HepG2 (cell line): ENCODE results near the gene SPOP. TPM values are rescaled to one million over a fixed set of nuclear protein-coding genes. Genes with fewer than 3 reads are reported as not detected.

Experiments used
- ATAC-seq: fragments of 200-7000 bp; cut with Tn5 transposase; 3 replicates; pipeline ENCODE4 v1.9.1; 2020; ENCODE audit warnings: mild to moderate bottlenecking, moderate library complexity
- BruUV-seq: library from RNA; stranded (reverse); fragments of 400-500 nt; replicated peaks from 2 replicates; lab custom pipeline; 2021; lab: Mats Ljungman, UMichigan
- CTCF ChIA-PET: fragments of 300-600 bp; formaldehyde crosslinking; extraction: SDS; loops from one replicate; lab custom pipeline; 2021; ENCODE audit warnings: low total read pairs, inconsistent platforms, low intra/inter-chr PET ratio; lab: Yijun Ruan, JAX
- POLR2A ChIA-PET: fragments of 350-600 bp; sonication (Branson Sonifier 250); formaldehyde crosslinking; loops from one replicate; lab custom pipeline; 2020; ENCODE audit warnings: antibody characterized with exemption, inconsistent platforms; lab: Yijun Ruan, JAX
- DNase-seq: peaks from one replicate; pipeline ENCODE4 v3.0.0-alpha.2; 2015; ENCODE audit warnings: low spot score
- FAIRE-seq: peaks from 3 replicates; lab custom pipeline; 2011; peaks lifted over from hg19 to GRCh38; lab: Jason Lieb, UNC
- H2AFZ ChIP-seq: one replicate; pipeline ENCODE4 v1.6.1; 2011; ENCODE audit warnings: low read length, inconsistent platforms
- H3K27ac ChIP-seq: fragments of 300-600 bp; 3 replicates; pipeline ENCODE4 v1.8.0; 2011; ENCODE audit warnings: mixed run types, mild to moderate bottlenecking, mixed read lengths, low read length, inconsistent platforms; ENCODE audit not compliant: insufficient read depth; ENCODE audit errors: extremely low read length
- H3K27me3 ChIP-seq, 2 experiments: fragments of 200-600 bp in 1 of 2; 2 replicates in 1 of 2; 3 replicates in 1 of 2; pipeline versions ENCODE4 v1.6.0 to v1.8.0; 2011; ENCODE audit warnings: low read length in 2 of 2, mild to moderate bottlenecking in 2 of 2, moderate library complexity in 2 of 2, inconsistent platforms in 1 of 2; ENCODE audit not compliant: insufficient read depth in 2 of 2, control insufficient read depth in 1 of 2
- H3K36me3 ChIP-seq, 2 experiments: fragments of 200-600 bp in 1 of 2; replicated peaks in 1 of 2; 2 replicates in 1 of 2; 3 replicates in 1 of 2; pipeline versions ENCODE4 v1.5.1 to v1.8.0; 2011; ENCODE audit warnings: low read length in 2 of 2, inconsistent platforms in 1 of 2; ENCODE audit not compliant: insufficient read depth in 2 of 2, control insufficient read depth in 1 of 2
- H3K4me1 ChIP-seq: 2 replicates; pipeline ENCODE4 v1.5.1; 2012; ENCODE audit warnings: low read length, inconsistent platforms; ENCODE audit not compliant: insufficient read depth
- H3K4me2 ChIP-seq: 2 replicates; pipeline ENCODE4 v1.6.0; 2011; ENCODE audit warnings: low read depth, low read length, inconsistent platforms
- H3K4me3 ChIP-seq, 3 experiments: fragments of 200-600 bp in 1 of 3; sonication (generic), shearing (Covaris generic) in 1 of 3; replicated peaks in 1 of 3; 2 replicates each; pipeline ENCODE4 v1.5.1; 2011 to 2016; ENCODE audit warnings: low read length in 3 of 3, inconsistent platforms in 2 of 3, low read depth in 2 of 3, mild to moderate bottlenecking in 2 of 3, control low read depth in 1 of 3, mixed read lengths in 1 of 3; ENCODE audit not compliant: insufficient read depth in 1 of 3
- H3K79me2 ChIP-seq: one replicate; pipeline ENCODE4 v1.6.1; 2011; ENCODE audit warnings: low read length, inconsistent platforms; ENCODE audit not compliant: insufficient read depth
- H3K9ac ChIP-seq: 2 replicates; pipeline ENCODE4 v1.6.0; 2011; ENCODE audit warnings: mild to moderate bottlenecking, low read depth, low read length, inconsistent platforms; ENCODE audit not compliant: insufficient read depth
- H3K9me3 ChIP-seq: 2 replicates; pipeline ENCODE4 v1.5.1; 2012; ENCODE audit warnings: mild to moderate bottlenecking, low read length
- H4K20me1 ChIP-seq: 2 replicates; pipeline ENCODE4 v1.6.0; 2011; ENCODE audit warnings: inconsistent platforms, mild to moderate bottlenecking, low read length, moderate library complexity; ENCODE audit not compliant: insufficient read depth
- EED ChIP-seq: sonication (generic); formaldehyde crosslinking; IDR thresholded peaks from 2 replicates; pipeline ENCODE4 v1.5.0; 2020; ENCODE audit warnings: mild to moderate bottlenecking, missing genetic modification reagents
- FOSL1 ChIP-seq: sonication (generic); formaldehyde crosslinking; IDR thresholded peaks from 2 replicates; pipeline ENCODE4 v1.9.0; 2021; ENCODE audit warnings: missing genetic modification reagents, borderline replicate concordance
- GTF2F1 ChIP-seq: fragments of 150-350 bp; IDR thresholded peaks from 2 replicates; pipeline ENCODE4 v1.6.1; 2014; ENCODE audit warnings: low read length
- JUN ChIP-seq: sonication (generic); formaldehyde crosslinking; IDR thresholded peaks from 2 replicates; pipeline ENCODE4 v1.4.0; 2020; ENCODE audit warnings: mild to moderate bottlenecking, missing genetic modification reagents
- MLLT10 ChIP-seq: sonication (generic); formaldehyde crosslinking; IDR thresholded peaks from 2 replicates; pipeline ENCODE4 v1.4.0; 2020; ENCODE audit warnings: missing genetic modification reagents
- MTA1 ChIP-seq: sonication (generic); formaldehyde crosslinking; IDR thresholded peaks from 2 replicates; pipeline ENCODE4 v1.4.0; 2020; ENCODE audit warnings: missing genetic modification reagents, mild to moderate bottlenecking, borderline replicate concordance
- NONO ChIP-seq, 2 experiments: fragments of 450-650 bp in 1 of 2; sonication (generic) in 1 of 2; formaldehyde crosslinking in 1 of 2; IDR thresholded peaks in 1 of 2; conservative IDR thresholded peaks in 1 of 2; 2 replicates each; pipeline versions ENCODE4 v1.6.1 to v1.8.0; 2017 to 2022; ENCODE audit warnings: mild to moderate bottlenecking in 1 of 2, missing genetic modification reagents in 1 of 2, moderate library complexity in 1 of 2
- RAD21 ChIP-seq: fragments of 450-650 bp; formaldehyde crosslinking; IDR thresholded peaks from 2 replicates; pipeline ENCODE4 v1.5.0; 2020; ENCODE audit warnings: mild to moderate bottlenecking
- RCOR2 ChIP-seq: IDR thresholded peaks from 2 replicates; pipeline ENCODE4 v1.6.1; 2016; ENCODE audit warnings: missing biosample characterization, missing genetic modification reagents
- RXRA ChIP-seq: sonication (generic); formaldehyde crosslinking; IDR thresholded peaks from 2 replicates; pipeline ENCODE4 v1.5.1; 2020; ENCODE audit warnings: missing genetic modification reagents
- ZNF547 ChIP-seq: sonication (generic); formaldehyde crosslinking; IDR thresholded peaks from 2 replicates; pipeline ENCODE4 v1.5.1; 2020; ENCODE audit warnings: mild to moderate bottlenecking, missing genetic modification reagents
- ZNF550 ChIP-seq: sonication (generic); formaldehyde crosslinking; IDR thresholded peaks from 2 replicates; pipeline ENCODE4 v1.4.0; 2020; ENCODE audit warnings: mild to moderate bottlenecking, missing genetic modification reagents, borderline replicate concordance
- WGBS: methylation state at CpG from one replicate; pipeline ENCODE4 v1.1.6; 2017; ENCODE audit warnings: low lambda C conversion rate; 5-methylcytosine and 5-hydroxymethylcytosine counted together
- in situ Hi-C: cut with HindIII; loops from 2 replicates; pipeline ENCODE4 v1.10.0; 2017; ENCODE audit warnings: low pct_unique_long_range_greater_than_20kb; ENCODE audit not compliant: extremely low pct_ligation_motif_present
- intact Hi-C: fragments of 100-400 bp; cut with micrococcal nuclease; formaldehyde crosslinking; loops from one replicate; pipeline ENCODE4 v1.10.0; 2022; ENCODE audit not compliant: unreplicated experiment
- polyA plus RNA-seq, 8 experiments: library from polyadenylated mRNA; depleted of rRNA in 3 of 8; stranded (reverse) in 7 of 8; unstranded in 1 of 8; fragments of >200 nt; fragmentation: Illumina TruSeq in 4 of 8; extraction: Trizol in 4 of 8; gene quantifications; 2 replicates each; pipeline versions ENCODE4 v1.2.1 to v1.2.3, GENCODE V29; 2011 to 2016; ENCODE audit warnings: low read depth in 4 of 8, missing spikeins in 1 of 8, mixed read lengths in 1 of 8; ENCODE audit not compliant: insufficient read depth in 1 of 8
- total RNA-seq, 5 experiments: library from RNA; depleted of rRNA; stranded (reverse); fragments of >200 nt; fragmentation: Illumina TruSeq; extraction: Trizol; gene quantifications; 2 replicates each; pipeline ENCODE4 v1.2.3, GENCODE V29; 2016; ENCODE audit warnings: low read depth in 1 of 5
- TF ChIP-seq, protein P1 (sequence below): sonication (generic); formaldehyde crosslinking; conservative IDR thresholded peaks from 2 replicates; pipeline ENCODE4 v1.4.0; 2020; ENCODE audit warnings: missing genetic modification reagents
- TF ChIP-seq, protein P2 (sequence below): sonication (generic); formaldehyde crosslinking; IDR thresholded peaks from 2 replicates; pipeline ENCODE4 v1.5.0; 2020; ENCODE audit warnings: missing genetic modification reagents
- TF ChIP-seq, protein P3 (sequence below): sonication (generic); formaldehyde crosslinking; IDR thresholded peaks from 2 replicates; pipeline ENCODE4 v1.5.0; 2020; ENCODE audit warnings: mild to moderate bottlenecking, missing genetic modification reagents
- TF ChIP-seq, protein P4 (sequence below): sonication (generic); formaldehyde crosslinking; IDR thresholded peaks from 2 replicates; pipeline ENCODE4 v1.8.1; 2023; ENCODE audit warnings: missing genetic modification reagents, inconsistent platforms, borderline replicate concordance
- TF ChIP-seq, protein P5 (sequence below): sonication (generic); formaldehyde crosslinking; conservative IDR thresholded peaks from 2 replicates; pipeline ENCODE4 v1.4.0; 2020; ENCODE audit warnings: missing genetic modification reagents

SPOP gene
- total and polyA plus RNA-seq, 2 of the 13 experiments (the other 11 are each of a cell fraction or from before 2014, with no cell fraction given) = 52.8 to 60.8 TPM

DNA sequence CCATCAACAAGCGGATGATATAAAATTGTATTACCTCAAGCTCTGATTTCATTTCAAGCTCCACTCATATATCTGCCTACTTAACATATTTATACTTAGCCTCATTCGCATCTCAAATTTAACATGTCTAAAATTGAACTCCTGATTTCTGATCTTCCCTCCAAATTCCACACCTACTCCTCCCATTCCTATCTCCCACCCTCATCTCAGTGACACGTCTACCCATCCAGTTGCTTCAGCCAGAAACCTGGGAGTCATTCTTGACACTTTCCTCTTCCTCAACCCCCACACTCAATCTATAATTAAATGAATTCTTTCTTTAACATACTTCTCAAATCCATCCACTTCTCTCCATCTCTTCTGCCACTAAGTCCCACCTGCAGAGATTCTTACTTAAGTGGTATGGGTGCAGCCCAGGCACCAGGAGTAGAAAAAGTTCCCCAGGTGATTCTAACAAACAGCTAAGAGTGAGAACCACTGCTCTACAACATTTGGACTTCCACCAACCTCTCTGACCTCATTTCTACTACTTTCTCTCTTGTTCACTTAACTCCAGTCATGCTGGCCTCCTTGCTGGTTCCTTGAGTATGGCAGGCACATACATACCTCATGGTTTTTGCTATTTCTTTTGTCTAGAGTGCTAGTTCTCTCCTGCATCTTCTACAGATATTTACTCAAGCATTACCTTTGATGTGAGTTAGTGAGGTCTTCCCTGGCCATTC, 18.1 kb downstream of the SPOP start:
- POLR2A ChIA-PET = no interaction called here
- CTCF ChIA-PET = no interaction called here
- TF ChIP-seq FOSL1 = no peak
- TF ChIP-seq, protein P1, sequence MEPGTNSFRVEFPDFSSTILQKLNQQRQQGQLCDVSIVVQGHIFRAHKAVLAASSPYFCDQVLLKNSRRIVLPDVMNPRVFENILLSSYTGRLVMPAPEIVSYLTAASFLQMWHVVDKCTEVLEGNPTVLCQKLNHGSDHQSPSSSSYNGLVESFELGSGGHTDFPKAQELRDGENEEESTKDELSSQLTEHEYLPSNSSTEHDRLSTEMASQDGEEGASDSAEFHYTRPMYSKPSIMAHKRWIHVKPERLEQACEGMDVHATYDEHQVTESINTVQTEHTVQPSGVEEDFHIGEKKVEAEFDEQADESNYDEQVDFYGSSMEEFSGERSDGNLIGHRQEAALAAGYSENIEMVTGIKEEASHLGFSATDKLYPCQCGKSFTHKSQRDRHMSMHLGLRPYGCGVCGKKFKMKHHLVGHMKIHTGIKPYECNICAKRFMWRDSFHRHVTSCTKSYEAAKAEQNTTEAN (CRISPR knock-in tag) = no peak
- TF ChIP-seq RCOR2 (CRISPR knock-in tag) = no peak
- TF ChIP-seq ZNF547 = no peak
- TF ChIP-seq, protein P2, sequence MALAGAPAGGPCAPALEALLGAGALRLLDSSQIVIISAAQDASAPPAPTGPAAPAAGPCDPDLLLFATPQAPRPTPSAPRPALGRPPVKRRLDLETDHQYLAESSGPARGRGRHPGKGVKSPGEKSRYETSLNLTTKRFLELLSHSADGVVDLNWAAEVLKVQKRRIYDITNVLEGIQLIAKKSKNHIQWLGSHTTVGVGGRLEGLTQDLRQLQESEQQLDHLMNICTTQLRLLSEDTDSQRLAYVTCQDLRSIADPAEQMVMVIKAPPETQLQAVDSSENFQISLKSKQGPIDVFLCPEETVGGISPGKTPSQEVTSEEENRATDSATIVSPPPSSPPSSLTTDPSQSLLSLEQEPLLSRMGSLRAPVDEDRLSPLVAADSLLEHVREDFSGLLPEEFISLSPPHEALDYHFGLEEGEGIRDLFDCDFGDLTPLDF (CRISPR knock-in tag) = no peak
- TF ChIP-seq, protein P3, sequence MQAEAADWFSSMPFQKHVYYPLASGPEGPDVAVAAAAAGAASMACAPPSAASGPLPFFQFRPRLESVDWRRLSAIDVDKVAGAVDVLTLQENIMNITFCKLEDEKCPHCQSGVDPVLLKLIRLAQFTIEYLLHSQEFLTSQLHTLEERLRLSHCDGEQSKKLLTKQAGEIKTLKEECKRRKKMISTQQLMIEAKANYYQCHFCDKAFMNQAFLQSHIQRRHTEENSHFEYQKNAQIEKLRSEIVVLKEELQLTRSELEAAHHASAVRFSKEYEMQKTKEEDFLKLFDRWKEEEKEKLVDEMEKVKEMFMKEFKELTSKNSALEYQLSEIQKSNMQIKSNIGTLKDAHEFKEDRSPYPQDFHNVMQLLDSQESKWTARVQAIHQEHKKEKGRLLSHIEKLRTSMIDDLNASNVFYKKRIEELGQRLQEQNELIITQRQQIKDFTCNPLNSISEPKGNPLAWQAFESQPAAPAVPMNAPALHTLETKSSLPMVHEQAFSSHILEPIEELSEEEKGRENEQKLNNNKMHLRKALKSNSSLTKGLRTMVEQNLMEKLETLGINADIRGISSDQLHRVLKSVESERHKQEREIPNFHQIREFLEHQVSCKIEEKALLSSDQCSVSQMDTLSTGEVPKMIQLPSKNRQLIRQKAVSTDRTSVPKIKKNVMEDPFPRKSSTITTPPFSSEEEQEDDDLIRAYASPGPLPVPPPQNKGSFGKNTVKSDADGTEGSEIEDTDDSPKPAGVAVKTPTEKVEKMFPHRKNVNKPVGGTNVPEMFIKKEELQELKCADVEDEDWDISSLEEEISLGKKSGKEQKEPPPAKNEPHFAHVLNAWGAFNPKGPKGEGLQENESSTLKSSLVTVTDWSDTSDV (CRISPR knock-in tag) = no peak
- TF ChIP-seq MLLT10 = no peak
- TF ChIP-seq JUN (CRISPR knock-in tag) = no peak
- TF ChIP-seq ZNF550 = no peak
- no peak for TF ChIP-seq MTA1
- no peak for TF ChIP-seq EED
- no peak for TF ChIP-seq RAD21 (CRISPR knock-in tag)
- TF ChIP-seq, protein P4, sequence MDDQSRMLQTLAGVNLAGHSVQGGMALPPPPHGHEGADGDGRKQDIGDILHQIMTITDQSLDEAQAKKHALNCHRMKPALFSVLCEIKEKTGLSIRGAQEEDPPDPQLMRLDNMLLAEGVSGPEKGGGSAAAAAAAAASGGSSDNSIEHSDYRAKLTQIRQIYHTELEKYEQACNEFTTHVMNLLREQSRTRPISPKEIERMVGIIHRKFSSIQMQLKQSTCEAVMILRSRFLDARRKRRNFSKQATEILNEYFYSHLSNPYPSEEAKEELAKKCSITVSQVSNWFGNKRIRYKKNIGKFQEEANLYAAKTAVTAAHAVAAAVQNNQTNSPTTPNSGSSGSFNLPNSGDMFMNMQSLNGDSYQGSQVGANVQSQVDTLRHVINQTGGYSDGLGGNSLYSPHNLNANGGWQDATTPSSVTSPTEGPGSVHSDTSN (CRISPR knock-in tag) = no peak
- TF ChIP-seq RXRA (CRISPR knock-in tag) = no peak
- TF ChIP-seq, protein P5, sequence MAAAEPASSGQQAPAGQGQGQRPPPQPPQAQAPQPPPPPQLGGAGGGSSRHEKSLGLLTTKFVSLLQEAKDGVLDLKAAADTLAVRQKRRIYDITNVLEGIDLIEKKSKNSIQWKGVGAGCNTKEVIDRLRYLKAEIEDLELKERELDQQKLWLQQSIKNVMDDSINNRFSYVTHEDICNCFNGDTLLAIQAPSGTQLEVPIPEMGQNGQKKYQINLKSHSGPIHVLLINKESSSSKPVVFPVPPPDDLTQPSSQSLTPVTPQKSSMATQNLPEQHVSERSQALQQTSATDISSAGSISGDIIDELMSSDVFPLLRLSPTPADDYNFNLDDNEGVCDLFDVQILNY (CRISPR knock-in tag) = no peak
- no peak for TF ChIP-seq NONO (IDR thresholded peaks at IDR 0.05)
- no peak for TF ChIP-seq NONO (CRISPR knock-in tag; conservative IDR thresholded peaks at IDR 0.05)
- TF ChIP-seq GTF2F1 = no peak

More for the DNA sequence above, 18.1 kb downstream of the SPOP start:
- no peaks in the 10 kb centered on the region for H3K4me1 ChIP-seq
- in situ Hi-C loops = no loop called here
- H3K27me3 ChIP-seq = no peaks in the 10 kb centered on the region
- intact Hi-C loops = no loop called here
- no peak overlapping the region for H3K4me3 ChIP-seq
- BruUV-seq = no TSS peak
- peaks cover 2 to 19% of the 10 kb centered on the region in 2 experiments; a peak in 3 of 5 replicates for H3K36me3 ChIP-seq
- ATAC-seq (no peak), FAIRE-seq (no peak), DNase-seq (no peak)
- H3K9ac ChIP-seq = no peak overlapping the region
- no peak overlapping the region for H3K4me2 ChIP-seq
- no peak overlapping the region for H3K27ac ChIP-seq
- WGBS = 96% methylated on average over 3 of the region's 3 CpGs
- no peaks in the 10 kb centered on the region for H3K9me3 ChIP-seq
- H4K20me1 ChIP-seq = peaks cover 1% of the 10 kb centered on the region; the same call in 1 of the 2 replicates
- peaks cover 53% of the 10 kb centered on the region for H3K79me2 ChIP-seq
- no peak overlapping the region for H2AFZ ChIP-seq
